GM23338 (cell line): ENCODE measurements around the gene EPB41L4A.

Experiments used
- EZH2 ChIP-seq: fragments of 200-600 bp; sonication (generic); IDR thresholded peaks from one replicate; pipeline ENCODE4 v1.8.0; 2017; ENCODE audit warnings: antibody characterized with exemption, mild to moderate bottlenecking, low read depth; ENCODE audit not compliant: unreplicated experiment
- POLR2AphosphoS5 ChIP-seq: IDR thresholded peaks from 2 replicates; pipeline ENCODE4 v1.6.1; 2016; ENCODE audit warnings: antibody characterized with exemption, low read depth
- ZNF331 ChIP-seq: fragments of 250-450 bp; sonication (Bioruptor Pico); IDR thresholded peaks from 2 replicates; pipeline ENCODE4 v1.5.0; 2020; ENCODE audit warnings: low read depth, mild to moderate bottlenecking, moderate library complexity
- TF ChIP-seq, protein P1 (sequence below), 2 experiments: fragments of 200-600 bp in 1 of 2; sonication (generic) in 1 of 2; conservative IDR thresholded peaks; 2 replicates each; pipeline versions ENCODE4 v1.5.1 to v1.6.1; 2016 to 2017; ENCODE audit warnings: antibody characterized with exemption in 2 of 2, low read depth in 2 of 2, mild to moderate bottlenecking in 2 of 2, moderate library complexity in 1 of 2
- TF ChIP-seq, protein P2 (sequence below): IDR thresholded peaks from one replicate; pipeline ENCODE4 v1.6.1; 2018; ENCODE audit warnings: antibody characterized with exemption; ENCODE audit not compliant: unreplicated experiment
- TF ChIP-seq, protein P3 (sequence below): fragments of 250-450 bp; sonication (Bioruptor Pico); IDR thresholded peaks from 2 replicates; pipeline ENCODE4 v1.5.0; 2020; ENCODE audit warnings: mild to moderate bottlenecking, moderate library complexity

DNA sequence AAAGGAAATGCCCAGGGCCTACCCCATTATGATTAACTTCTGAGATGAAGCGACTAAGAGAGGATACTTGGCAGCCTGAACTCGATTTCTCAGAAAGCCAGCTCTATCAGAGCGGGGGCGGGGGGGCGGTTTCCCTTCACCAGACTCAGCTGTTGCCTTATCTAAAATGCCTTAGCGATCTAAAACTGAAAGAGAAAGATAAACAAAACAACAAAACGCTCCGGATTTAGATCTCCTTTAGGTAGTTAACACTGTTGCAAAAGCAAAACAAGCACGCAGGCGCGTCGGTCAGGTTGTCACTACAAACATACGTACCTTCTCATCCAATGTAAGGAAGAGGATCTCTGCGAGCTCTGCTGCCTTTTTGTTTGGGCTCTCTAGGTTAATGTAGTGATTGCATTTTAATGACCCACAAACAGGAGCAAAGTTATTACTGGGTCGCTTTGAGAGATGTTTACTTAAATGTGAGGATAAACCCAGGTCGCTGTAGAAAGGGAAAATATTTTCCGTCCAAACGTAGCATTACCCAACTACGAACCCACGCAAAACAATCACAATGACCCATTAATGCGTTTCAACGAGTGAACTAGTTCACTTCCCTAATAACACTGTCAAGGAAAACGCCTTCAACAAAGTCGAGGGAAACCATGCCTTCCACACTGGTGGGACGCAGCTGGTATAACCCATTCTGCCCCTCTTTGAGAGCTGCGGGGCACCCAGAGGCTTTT is 982 bp downstream of the EPB41L4A start:
- TF ChIP-seq, protein P1, sequence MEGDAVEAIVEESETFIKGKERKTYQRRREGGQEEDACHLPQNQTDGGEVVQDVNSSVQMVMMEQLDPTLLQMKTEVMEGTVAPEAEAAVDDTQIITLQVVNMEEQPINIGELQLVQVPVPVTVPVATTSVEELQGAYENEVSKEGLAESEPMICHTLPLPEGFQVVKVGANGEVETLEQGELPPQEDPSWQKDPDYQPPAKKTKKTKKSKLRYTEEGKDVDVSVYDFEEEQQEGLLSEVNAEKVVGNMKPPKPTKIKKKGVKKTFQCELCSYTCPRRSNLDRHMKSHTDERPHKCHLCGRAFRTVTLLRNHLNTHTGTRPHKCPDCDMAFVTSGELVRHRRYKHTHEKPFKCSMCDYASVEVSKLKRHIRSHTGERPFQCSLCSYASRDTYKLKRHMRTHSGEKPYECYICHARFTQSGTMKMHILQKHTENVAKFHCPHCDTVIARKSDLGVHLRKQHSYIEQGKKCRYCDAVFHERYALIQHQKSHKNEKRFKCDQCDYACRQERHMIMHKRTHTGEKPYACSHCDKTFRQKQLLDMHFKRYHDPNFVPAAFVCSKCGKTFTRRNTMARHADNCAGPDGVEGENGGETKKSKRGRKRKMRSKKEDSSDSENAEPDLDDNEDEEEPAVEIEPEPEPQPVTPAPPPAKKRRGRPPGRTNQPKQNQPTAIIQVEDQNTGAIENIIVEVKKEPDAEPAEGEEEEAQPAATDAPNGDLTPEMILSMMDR (conservative IDR thresholded peaks at IDR 0.05; ENCODE audit: low read depth in 2 of 2), result no peak
- TF ChIP-seq ZNF331 (no peak), POLR2AphosphoS5 (no peak), EZH2 (peak; percentile 19)
- TF ChIP-seq, protein P2, sequence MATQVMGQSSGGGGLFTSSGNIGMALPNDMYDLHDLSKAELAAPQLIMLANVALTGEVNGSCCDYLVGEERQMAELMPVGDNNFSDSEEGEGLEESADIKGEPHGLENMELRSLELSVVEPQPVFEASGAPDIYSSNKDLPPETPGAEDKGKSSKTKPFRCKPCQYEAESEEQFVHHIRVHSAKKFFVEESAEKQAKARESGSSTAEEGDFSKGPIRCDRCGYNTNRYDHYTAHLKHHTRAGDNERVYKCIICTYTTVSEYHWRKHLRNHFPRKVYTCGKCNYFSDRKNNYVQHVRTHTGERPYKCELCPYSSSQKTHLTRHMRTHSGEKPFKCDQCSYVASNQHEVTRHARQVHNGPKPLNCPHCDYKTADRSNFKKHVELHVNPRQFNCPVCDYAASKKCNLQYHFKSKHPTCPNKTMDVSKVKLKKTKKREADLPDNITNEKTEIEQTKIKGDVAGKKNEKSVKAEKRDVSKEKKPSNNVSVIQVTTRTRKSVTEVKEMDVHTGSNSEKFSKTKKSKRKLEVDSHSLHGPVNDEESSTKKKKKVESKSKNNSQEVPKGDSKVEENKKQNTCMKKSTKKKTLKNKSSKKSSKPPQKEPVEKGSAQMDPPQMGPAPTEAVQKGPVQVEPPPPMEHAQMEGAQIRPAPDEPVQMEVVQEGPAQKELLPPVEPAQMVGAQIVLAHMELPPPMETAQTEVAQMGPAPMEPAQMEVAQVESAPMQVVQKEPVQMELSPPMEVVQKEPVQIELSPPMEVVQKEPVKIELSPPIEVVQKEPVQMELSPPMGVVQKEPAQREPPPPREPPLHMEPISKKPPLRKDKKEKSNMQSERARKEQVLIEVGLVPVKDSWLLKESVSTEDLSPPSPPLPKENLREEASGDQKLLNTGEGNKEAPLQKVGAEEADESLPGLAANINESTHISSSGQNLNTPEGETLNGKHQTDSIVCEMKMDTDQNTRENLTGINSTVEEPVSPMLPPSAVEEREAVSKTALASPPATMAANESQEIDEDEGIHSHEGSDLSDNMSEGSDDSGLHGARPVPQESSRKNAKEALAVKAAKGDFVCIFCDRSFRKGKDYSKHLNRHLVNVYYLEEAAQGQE, result no peak
- TF ChIP-seq, protein P3, sequence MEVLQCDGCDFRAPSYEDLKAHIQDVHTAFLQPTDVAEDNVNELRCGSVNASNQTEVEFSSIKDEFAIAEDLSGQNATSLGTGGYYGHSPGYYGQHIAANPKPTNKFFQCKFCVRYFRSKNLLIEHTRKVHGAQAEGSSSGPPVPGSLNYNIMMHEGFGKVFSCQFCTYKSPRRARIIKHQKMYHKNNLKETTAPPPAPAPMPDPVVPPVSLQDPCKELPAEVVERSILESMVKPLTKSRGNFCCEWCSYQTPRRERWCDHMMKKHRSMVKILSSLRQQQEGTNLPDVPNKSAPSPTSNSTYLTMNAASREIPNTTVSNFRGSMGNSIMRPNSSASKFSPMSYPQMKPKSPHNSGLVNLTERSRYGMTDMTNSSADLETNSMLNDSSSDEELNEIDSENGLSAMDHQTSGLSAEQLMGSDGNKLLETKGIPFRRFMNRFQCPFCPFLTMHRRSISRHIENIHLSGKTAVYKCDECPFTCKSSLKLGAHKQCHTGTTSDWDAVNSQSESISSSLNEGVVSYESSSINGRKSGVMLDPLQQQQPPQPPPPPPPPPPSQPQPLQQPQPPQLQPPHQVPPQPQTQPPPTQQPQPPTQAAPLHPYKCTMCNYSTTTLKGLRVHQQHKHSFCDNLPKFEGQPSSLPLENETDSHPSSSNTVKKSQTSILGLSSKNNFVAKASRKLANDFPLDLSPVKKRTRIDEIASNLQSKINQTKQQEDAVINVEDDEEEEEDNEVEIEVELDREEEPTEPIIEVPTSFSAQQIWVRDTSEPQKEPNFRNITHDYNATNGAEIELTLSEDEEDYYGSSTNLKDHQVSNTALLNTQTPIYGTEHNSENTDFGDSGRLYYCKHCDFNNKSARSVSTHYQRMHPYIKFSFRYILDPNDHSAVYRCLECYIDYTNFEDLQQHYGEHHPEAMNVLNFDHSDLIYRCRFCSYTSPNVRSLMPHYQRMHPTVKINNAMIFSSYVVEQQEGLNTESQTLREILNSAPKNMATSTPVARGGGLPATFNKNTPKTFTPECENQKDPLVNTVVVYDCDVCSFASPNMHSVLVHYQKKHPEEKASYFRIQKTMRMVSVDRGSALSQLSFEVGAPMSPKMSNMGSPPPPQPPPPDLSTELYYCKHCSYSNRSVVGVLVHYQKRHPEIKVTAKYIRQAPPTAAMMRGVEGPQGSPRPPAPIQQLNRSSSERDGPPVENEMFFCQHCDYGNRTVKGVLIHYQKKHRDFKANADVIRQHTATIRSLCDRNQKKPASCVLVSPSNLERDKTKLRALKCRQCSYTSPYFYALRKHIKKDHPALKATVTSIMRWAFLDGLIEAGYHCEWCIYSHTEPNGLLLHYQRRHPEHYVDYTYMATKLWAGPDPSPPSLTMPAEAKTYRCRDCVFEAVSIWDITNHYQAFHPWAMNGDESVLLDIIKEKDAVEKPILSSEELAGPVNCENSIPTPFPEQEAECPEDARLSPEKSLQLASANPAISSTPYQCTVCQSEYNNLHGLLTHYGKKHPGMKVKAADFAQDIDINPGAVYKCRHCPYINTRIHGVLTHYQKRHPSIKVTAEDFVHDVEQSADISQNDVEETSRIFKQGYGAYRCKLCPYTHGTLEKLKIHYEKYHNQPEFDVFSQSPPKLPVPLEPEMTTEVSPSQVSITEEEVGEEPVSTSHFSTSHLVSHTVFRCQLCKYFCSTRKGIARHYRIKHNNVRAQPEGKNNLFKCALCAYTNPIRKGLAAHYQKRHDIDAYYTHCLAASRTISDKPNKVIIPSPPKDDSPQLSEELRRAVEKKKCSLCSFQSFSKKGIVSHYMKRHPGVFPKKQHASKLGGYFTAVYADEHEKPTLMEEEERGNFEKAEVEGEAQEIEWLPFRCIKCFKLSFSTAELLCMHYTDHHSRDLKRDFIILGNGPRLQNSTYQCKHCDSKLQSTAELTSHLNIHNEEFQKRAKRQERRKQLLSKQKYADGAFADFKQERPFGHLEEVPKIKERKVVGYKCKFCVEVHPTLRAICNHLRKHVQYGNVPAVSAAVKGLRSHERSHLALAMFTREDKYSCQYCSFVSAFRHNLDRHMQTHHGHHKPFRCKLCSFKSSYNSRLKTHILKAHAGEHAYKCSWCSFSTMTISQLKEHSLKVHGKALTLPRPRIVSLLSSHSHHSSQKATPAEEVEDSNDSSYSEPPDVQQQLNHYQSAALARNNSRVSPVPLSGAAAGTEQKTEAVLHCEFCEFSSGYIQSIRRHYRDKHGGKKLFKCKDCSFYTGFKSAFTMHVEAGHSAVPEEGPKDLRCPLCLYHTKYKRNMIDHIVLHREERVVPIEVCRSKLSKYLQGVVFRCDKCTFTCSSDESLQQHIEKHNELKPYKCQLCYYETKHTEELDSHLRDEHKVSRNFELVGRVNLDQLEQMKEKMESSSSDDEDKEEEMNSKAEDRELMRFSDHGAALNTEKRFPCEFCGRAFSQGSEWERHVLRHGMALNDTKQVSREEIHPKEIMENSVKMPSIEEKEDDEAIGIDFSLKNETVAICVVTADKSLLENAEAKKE (CRISPR knock-in tag), result no peak
